HG02623 (cell line): ENCODE measurements around the gene AATF.

ENCODE experiments used
- ATAC-seq: cut with Tn5 transposase; IDR thresholded peaks from one replicate; pipeline ENCODE4 v1.9.1; 2021; ENCODE audit warnings: moderate library complexity; ENCODE audit not compliant: unreplicated experiment

AATF gene

DNA sequence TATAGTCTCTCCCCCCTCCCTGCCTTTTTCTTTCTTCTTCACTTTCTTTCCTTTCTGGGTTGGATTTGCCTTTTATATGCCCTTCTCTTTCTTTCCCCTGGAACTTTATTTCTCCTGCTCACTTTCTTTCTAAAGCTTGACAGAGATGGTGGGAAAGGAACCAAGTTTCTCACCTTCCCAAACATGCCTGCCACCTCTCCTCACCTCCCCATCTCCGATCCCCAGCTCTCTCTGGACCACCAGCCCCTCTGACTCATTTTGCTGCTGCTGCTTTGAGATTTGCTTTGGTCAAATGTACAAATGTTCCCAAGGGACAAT, 18.2 kb upstream of the AATF start:
- no peak for ATAC-seq

DNA sequence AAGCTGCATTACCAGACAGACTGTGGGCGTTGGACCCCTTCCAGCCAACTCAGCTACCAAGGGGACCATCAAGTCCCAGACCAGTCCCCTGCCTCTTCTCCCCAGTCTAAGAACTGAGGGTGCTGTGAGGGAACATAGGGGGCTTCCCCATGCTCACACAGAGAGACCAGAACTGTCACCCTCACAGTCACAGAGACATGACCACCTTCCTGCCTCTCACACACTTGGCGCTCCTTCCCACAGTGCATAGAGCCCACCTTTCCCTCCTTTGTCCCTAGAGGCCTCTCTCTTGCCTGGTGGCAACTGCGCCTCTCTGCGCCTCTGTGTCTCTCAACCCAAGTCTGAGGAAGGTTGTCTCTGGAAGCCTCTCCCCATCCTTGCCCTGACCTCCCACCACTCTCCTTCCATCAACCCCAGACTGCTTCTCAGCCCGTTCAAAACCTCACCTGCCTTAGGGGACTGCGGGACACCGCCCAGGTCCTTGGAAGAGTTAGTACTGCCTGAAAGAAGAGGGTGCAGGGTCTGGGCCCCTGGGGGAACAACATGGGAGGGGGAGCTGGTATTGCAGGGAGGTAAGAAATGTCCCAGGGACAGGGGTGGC, 17.6 kb upstream of the AATF start:
- no peak for ATAC-seq

DNA sequence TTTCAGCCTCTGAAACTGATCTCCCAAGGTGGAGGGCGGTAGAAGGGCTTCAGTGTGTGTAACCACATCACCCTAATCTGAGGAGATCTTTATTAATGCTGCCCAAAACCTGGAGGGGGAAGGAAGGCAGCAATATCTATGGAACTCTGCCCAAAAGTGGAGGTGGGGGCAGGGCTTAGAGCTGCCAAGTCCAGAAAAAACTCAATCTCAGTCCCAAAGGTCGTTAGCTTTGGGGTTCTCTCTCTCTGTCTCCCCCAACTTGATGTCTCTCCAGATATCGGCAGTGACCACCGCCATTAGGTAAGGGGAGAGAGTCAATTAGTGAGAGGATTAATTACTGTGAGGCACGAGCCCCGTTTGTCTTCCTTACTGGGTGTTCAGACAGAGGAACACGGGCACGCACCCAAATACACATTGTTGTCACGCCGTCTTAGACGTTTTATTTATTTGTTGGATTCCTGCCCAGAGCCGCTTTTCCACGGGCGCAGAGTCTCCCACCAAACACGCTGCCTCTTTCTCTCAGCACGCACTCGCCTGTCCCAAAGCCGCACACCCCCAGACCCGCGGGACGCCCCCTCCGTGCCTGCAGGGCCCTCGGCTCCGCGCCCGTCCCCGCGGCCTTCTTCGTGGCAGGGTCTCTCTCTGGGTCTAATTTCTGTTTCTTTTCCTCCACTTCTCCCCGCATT, 16.9 kb upstream of the AATF start:
- ATAC-seq = no peak

DNA sequence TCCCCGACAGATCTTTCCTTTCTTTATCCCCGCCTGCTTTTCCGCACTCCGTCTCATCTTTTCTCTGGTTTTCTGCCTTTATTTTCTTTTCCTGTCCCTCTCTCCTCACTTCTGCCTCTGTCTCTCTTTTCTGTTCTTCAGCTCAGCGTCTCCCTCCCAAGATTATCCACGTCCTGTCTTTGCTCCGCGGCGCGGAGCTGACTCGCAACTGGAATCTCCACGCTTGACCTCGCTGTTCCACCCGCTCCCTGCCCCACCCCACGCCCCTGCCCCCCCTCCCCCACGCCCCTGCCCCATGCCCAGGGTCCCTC, 16.4 kb upstream of the AATF start:
- no peak for ATAC-seq

DNA sequence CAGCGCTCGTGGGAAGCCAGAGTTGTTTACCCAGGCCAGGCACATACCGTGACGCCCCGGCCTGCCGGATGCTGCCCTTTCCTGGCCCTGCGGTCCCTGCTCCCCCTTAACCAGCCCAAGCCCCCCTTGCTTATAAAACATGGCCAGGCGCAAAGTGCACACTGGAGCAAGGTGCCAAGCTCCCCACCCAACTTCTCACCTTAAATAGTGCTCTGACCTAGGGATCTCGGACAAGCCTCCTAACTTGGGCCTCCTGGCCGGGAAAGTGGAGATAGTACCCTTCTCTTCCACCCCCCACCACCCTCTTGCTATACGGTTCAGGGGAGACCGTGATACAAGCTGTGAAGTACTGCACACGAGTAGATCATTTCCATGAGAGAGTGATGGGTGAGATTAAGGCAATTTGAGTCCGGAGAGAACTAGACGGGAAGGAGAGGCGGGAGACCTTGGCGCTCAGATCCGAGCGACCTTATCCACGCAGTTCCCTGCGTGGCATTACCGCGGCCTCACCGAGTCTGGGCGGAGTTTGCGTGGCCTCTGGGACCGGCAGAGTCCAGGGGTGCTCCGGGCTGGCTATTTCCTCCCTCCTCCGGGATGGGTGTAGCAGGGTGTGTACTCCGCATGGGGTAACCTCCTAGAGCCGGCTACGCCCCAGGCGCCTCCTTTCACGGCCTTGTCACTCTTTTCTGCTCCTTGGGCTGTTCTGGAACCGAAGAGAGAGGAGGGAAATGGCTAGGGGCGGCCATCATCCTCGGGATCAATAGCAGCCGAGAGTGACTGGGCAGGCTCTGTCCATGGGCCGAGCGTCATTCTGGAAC, 15.9 kb upstream of the AATF start:
- no peak for ATAC-seq

DNA sequence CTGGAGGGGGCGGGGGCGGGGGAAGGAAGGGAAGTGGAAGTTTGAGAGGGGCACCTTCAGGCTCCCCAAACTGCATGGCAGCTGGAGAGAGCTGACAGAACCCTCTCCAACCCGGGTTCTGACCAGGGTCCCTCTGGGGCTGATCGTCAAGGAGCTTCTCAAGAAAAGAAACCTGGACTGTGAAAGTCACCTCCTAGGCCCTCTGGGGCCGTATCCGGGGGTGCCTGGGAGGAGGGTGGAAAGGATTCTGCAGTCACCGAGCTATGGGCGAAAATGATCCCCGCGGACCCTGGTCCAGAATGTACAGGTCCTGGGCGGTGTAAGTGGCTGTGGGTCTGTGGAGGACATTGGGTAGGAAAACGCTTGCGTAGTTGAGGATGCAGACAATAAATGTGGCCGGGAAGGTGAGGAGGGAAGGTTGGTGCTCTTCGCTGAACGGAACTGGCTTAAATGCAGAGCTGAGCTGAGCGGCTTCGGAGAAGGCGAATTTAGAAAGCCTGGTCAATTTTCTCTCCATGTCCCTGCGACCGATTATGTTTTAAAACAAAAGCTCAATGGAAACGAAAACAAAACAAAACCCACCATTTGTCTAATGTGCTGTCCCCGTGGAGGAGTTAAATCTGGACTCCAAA, 15.1 kb upstream of the AATF start:
- ATAC-seq = no peak

DNA sequence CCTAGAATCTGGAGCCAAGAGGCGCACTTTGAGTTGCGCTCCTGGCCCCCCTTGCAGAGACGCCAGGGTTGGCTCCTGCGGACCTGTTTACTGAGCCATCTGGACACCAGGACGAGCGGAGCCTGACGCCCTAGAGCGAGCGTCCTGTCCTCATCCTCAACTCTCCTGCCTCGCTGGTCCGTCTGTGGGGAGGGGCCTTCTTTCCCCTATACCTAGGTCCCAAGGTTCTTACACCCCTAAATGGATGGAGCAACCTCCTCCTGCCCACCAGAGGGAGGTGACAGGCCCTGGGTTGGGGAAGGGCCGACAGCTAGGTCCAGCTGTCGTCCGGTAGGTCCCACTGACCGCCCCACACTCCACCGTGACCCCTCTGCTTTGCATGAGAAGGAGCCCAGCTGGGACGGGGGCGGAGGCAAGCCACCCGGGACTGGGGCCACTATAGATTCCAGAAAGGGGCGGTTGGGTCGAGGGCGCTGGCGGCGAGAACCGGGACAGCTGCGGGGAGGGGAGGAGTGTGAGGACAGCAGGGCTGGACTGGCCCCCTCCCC, 14.5 kb upstream of the AATF start:
- no peak for ATAC-seq

DNA sequence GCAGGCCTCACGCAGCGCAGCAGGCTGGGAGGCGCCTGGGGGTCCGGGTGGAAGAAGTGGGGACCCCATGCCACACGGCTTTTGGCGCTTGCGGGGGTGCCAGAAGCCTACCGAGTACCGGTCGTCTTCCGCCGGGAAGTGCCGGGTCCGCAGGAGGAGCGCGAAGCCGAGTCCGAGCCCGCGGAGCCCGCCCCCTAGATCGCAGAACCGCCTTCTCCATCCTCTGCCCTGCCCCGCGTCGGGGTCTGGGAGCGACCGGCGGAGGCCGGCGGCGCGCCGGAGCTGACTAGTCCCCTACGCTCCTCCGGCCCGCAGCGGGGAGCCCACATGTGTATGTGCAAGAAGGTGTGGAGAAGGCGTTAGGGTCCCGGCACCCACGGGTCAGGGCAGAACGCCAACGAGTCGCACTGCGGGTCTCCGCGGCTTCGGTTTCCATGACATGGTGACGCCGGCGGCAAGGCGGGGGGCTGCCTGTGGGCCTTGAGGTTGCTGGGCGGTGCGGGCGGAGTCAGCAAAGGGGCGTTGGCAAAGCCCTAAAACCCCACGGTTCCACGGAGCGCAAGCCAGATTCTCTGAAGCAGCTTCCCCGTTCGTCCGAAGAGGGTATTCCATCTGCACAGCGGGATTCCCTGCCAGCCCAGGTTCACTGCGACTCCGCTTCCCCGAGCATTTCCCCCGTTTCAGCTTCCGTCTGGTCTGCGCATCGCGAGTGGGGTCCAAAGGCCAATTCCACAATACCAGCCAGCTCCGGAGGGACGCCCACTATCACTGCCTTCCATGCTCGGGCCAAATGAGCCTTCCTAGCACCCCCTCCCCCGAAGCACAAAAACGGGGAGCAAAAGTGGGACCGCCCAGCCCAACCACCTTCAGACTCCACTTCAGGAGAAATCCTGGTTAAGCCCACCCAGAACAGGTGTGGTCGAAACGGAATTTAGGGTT, 13.8 kb upstream of the AATF start:
- ATAC-seq = no peak

DNA sequence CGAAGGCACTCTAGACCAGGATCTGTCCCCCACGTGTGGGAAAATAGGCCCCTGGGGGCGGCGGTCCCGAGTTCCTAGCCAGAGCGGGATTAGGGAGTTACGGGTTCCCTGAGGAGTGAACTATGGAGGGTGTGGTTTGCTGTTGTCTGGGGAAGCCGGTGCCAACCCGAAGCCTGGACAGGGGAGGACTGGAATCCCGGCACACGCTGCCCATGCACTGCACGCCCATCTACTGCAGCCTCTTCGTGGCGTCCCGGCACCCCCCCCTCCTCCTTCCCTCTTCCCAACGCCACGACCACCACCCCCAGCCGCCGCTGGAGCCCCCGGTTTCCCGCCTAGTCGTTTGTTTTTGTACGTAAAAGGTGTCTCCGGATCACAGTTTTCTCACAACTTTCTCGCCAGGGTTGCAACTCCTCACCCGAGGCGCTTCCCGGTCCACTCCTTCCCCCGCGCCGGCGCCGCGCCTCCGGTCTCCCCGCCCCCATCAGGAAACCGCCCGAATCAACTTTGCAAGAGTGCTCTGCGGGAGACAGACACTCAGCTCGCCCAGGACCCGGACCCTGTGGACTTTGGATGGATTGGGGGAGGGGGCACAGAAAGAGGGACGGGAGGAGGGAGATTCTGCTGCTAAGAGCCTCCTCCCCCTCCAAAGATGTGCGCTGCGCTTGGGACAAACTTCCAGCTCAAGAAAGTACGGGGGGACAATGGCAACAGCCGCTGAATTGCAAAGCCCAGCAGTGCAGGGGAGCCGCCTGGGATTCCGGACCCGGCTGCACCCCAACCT, 12.9 kb upstream of the AATF start:
- no peak for ATAC-seq

DNA sequence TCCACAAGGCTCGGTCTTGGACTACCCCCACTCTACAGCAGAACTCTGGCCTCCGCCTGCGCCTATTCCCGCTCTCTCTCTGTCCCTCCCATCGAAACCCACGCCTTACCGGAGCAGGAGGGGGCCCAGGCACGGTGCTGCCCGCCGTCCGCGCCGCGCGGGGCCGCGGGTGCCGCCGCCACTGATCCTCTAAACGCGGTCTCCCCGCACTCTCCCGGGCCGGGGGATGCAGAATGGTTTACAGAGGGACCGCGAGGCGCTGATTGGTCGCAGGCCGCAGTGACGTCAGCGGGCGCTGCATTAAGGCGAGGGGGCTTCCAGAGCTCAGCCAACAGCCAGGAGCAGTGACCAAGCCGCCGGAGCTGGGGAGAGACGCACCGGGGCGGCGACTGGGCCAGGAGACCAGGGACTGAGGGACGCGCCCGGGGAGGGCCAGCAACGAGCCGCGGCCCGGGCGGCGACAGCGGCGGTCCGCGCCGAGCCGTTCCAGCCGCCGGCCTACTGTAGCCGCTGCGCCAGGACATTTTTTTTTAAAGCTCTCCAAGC, 12.2 kb upstream of the AATF start:
- ATAC-seq = no peak

DNA sequence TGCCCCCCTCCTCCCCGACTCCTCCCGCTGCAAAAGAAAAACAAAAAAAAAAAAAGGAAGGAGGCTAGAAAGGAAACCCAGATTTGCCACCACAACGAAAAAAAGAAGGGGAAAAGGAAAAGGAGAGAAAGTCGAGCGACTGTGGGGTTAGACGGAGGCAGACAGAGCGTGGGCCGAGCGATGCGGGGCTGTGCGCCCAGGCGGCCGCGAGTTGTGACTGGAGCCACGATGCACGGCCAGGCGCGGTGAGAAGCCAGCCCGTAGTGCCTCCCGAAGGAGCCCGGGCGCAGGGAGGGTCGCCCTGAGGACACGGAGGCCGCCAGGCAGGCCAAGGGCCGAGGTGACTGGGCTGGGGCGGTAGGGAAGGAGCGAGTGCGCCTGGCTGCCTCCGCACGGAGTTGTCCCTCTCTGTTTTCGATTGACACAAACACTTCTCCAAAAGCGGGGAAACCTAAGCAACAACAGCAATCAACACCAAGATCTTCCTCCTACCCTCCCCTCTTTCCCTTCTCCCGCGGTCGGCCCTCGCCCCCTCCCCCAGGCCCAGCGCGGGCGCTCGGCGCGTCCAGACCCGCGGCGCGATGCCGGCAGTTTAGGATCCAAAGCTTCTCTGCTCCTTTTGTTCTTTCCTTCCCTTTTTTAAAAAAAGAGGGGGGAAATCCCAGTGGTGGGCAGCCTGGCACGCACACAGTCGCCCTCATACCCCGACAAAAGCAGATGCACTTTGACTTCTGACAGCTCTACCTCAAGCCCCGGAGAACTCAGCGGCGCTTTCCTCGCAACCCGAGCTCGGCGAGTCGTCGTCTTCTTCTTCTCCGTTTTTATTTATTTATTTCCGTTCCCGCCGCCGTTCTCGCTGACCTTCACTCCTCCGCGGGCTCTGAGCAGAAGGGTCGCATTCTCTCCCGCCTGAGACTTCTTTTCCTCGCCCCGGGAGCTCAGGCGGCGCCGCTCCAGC, 11.5 kb upstream of the AATF start, which contains the start of gene LHX1:
Gene LHX1, plus strand, starts transcription at position 475 of the 958 bp plus-strand sequence. CDS start 723 bp downstream, outside the sequence.
- ATAC-seq = no peak

DNA sequence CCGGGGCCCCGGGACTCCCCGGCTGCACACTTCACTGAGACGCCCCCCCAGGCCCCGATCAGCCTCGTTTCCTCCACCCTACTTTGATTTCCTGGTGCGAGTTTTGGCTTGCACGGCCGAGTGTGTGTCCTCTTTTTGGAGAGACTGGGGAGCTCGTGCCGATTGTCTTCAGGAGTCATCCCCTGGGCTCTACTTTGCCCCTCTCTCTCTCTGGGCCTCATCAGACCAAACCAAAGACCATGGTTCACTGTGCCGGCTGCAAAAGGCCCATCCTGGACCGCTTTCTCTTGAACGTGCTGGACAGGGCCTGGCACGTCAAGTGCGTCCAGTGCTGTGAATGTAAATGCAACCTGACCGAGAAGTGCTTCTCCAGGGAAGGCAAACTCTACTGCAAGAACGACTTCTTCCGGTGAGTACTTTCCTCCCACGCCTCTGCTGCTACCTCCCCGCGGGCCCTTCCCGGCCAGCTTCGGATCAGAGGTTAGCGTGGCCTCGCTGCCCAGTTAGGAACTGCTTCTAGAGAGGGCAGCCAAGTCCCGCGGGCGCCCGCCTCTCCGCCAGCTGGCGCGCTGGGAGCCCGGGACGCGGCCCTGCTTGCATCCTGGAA, 10.7 kb upstream of the AATF start:
- no peak for ATAC-seq

DNA sequence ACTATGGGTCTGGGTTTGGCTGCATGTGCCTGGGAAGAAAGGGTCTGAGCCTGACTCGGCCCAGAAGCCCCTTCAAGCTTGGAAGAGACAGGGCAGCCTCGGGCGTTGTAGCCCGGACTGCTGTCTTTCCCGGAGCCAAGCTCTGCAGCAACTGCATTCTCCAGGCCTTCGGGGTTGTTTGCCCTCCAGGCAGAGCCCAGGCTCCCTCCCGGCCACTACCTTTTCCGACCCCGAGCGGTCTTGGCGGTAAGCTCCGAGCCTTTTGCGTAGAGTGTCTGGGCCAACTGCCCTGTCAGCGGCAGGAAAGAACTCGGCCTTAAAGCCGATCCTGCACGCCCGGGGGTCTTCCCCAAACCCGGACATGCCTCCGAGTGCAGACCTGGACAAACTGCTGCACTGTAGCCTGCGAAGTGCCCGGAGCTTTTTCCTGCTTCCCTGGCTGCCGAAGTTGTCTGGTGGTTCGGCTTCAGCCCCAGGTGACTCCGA, 10.1 kb upstream of the AATF start:
- ATAC-seq = no peak

DNA sequence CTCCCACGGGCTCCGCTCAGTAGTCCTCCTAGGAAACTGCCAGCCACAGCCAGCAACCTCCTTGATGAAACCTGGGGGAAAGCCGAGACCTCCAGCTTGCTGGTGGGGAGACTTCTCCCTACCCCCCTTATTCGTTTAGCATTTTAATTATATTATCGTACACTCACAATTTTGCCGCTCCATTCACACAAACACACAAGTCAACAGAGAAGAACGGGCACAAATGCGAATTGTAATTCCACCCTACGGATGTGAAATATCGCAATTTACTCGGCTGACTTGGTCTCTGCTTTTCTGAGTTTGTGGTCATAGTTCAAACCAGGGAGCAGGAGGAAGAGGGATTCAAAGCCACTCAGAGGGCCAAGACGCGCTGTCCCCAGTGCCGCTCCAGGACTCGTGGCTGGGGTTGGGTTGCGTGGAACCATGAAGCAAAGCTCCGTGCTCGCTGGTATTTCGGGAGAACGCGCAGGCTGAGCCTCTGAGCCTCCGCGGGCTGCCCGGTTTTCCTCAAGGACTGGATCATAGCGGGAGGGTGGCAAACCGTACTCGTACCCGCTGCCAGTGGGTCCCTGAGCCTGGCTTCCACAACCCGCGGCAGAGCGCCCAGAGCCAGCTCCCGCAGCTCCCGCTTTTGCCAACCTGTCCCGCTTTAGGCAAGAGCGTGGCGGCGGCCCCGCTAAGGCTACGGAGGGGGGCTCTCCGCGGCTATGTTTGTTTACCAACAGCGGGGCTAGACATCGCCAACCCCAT, 9.5 kb upstream of the AATF start:
- no peak for ATAC-seq

DNA sequence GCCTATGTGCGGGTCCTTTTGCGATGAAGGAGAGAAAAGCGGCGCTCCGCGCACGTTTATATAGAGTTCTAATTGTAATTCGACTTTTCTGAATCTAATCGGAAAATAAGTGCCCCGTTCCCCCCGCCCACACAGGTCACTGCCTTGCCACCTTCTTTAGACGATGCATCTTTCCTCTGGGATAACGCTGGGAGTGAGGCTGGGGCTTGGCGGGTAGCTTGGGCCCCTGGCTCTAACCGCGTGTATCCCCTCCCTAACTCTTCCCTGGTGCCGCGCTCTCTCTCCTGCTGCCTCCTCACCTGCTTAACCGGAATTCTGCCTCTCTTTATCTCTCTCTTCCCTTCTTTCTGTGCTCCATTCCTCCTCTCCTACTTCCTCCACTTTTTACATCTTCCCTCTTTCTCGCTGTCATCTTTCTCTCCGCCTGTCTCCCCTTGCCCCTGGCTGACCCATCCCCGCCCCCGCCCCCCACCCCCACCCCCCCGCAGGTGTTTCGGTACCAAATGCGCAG, 8.9 kb upstream of the AATF start:
- ATAC-seq = no peak

DNA sequence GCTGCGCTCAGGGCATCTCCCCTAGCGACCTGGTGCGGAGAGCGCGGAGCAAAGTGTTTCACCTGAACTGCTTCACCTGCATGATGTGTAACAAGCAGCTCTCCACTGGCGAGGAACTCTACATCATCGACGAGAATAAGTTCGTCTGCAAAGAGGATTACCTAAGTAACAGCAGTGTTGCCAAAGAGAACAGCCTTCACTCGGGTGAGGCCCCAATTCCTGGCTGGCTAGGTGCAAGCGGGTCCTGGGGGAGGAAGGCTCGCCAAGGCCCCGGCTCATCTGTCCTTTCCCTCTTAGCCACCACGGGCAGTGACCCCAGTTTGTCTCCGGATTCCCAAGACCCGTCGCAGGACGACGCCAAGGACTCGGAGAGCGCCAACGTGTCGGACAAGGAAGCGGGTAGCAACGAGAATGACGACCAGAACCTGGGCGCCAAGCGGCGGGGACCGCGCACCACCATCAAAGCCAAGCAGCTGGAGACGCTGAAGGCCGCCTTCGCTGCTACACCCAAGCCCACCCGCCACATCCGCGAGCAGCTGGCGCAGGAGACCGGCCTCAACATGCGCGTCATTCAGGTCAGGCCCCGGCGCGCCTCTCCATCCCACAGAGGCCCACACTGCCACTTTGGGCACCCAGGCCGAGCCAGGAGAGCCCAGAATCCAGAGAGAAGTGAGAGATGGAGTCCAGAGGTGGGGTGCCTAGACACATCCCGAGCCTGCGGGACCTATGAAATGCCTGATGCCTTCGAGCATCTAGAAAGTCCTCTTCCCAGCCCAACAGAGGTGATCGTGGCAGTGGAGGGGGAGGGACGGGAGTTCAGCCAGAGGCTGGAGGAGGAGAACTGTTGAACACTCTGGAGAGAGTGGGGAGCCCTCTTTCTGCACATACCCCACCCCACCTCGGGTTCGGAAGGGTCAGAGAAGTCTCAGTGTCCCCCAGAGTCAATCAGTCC, 8.2 kb upstream of the AATF start:
- no peak for ATAC-seq
